Neural crest cell (in vitro differentiated cells): ENCODE measurements around the gene ZNF804B. TPM values are rescaled to one million over a fixed set of nuclear protein-coding genes. Genes with fewer than 3 reads are reported as not detected.

Experiments
- DNase-seq: peaks from one replicate; pipeline ENCODE4 v3.0.0; 2021; ENCODE audit warnings: low read depth, mixed read lengths, low spot score
- H3K27ac Mint-ChIP-seq: one replicate; pipeline ENCODE4 v1.8.0; 2021; ENCODE audit warnings: mild to moderate bottlenecking, mixed read lengths; ENCODE audit not compliant: unreplicated experiment
- H3K27me3 Mint-ChIP-seq: 2 replicates; pipeline ENCODE4 v1.8.0; 2021; ENCODE audit warnings: low read depth, mild to moderate bottlenecking, mixed read lengths
- H3K36me3 Mint-ChIP-seq: 2 replicates; pipeline ENCODE4 v1.8.0; 2021; ENCODE audit warnings: low read depth, mild to moderate bottlenecking, mixed read lengths
- H3K4me1 Mint-ChIP-seq: 2 replicates; pipeline ENCODE4 v1.8.0; 2021; ENCODE audit warnings: mixed read lengths
- H3K4me3 Mint-ChIP-seq: one replicate; pipeline ENCODE4 v1.8.0; 2021; ENCODE audit warnings: mild to moderate bottlenecking, mixed read lengths
- H3K9me3 Mint-ChIP-seq: 2 replicates; pipeline ENCODE4 v1.8.0; 2021; ENCODE audit warnings: mixed read lengths
- total RNA-seq: library from RNA; stranded (reverse); gene quantifications from 2 replicates; pipeline ENCODE4 v1.2.1, GENCODE V29; 2021
- TF ChIP-seq, protein P1 (sequence below): fragments of 200-600 bp; sonication (generic); conservative IDR thresholded peaks from 2 replicates; pipeline ENCODE4 v1.5.0; 2021; ENCODE audit warnings: antibody characterized with exemption, mild to moderate bottlenecking

Gene ZNF804B
- total RNA-seq, 1 donor from 2014 or later: not detected

DNA sequence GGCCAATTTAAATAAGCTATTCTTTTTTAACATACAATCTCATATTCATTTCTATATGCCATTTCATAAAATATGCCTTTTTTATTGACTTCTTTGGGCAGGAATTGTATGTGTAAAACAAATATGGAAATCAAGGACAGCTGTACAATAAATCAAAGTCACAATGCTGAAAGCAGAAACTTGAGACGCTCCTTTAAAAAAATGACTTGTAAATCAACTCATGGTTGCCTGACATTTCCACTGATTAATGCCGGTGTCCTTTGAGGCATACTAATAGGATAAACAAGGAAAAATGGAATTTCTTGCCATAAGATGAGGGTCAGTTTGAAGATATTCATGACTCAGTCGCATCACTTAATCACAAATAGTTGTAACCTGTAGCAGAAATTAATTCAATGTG, 283.4 kb downstream of the ZNF804B start:
- Mint-ChIP-seq H3K9me3 (peaks cover 5% of the 10 kb centered on the region), H3K27ac (no peak overlapping the region), H3K4me3 (no peak overlapping the region), H3K27me3 (no peaks in the 10 kb centered on the region), H3K4me1 (no peaks in the 10 kb centered on the region), H3K36me3 (peaks cover 2% of the 10 kb centered on the region)
- TF ChIP-seq, protein P1, sequence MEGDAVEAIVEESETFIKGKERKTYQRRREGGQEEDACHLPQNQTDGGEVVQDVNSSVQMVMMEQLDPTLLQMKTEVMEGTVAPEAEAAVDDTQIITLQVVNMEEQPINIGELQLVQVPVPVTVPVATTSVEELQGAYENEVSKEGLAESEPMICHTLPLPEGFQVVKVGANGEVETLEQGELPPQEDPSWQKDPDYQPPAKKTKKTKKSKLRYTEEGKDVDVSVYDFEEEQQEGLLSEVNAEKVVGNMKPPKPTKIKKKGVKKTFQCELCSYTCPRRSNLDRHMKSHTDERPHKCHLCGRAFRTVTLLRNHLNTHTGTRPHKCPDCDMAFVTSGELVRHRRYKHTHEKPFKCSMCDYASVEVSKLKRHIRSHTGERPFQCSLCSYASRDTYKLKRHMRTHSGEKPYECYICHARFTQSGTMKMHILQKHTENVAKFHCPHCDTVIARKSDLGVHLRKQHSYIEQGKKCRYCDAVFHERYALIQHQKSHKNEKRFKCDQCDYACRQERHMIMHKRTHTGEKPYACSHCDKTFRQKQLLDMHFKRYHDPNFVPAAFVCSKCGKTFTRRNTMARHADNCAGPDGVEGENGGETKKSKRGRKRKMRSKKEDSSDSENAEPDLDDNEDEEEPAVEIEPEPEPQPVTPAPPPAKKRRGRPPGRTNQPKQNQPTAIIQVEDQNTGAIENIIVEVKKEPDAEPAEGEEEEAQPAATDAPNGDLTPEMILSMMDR: no peak
- no peak for DNase-seq

DNA sequence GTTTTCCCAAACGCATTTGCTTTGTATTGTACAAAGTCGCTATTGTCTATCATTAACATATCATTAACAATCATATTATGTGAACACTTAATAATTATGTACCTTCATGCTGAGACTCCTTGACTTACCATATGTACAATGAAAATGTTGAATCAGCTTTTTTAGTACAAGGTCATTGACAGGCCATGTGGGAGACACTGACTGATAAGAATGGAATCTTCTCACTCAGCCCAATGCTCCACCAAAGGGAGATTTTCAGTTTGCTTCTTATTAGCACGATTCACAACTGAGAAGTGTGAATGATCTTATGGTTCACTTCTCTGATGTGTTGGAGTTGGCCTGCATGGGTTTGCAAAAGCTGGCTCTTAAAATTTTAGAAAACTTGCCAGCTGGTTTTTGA, 289.5 kb downstream of the ZNF804B start:
- no peaks in the 10 kb centered on the region for H3K27me3 Mint-ChIP-seq
- H3K4me3 Mint-ChIP-seq: no peak overlapping the region
- peaks cover 5% of the 10 kb centered on the region for H3K9me3 Mint-ChIP-seq
- H3K27ac Mint-ChIP-seq: no peak overlapping the region
- DNase-seq: no peak
- TF ChIP-seq, protein P1: no peak
- H3K36me3 Mint-ChIP-seq: peaks cover 2% of the 10 kb centered on the region
- H3K4me1 Mint-ChIP-seq: no peaks in the 10 kb centered on the region

DNA sequence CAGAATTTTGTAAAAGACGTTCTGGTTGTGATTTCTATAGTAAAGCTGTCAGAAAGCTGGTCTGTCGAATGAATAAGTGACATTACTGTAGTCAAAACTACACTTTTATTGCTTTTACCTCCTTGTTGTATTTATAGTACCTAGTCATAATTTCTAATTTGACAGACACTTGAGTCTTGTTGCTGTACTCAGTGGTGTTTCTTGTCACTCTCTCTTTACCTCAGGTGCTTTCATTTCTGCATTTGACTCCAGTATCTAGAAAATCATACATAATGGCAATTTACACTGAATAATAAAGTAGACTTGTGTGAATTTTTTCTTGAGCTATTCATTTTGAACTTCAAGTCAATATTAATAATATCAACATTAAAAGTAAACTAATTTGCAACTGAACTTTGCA, 293.6 kb downstream of the ZNF804B start:
- no peaks in the 10 kb centered on the region for H3K4me1 Mint-ChIP-seq
- H3K27me3 Mint-ChIP-seq: no peaks in the 10 kb centered on the region
- TF ChIP-seq, protein P1: no peak
- no peak for DNase-seq
- H3K9me3 Mint-ChIP-seq: peaks cover 2% of the 10 kb centered on the region
- no peak overlapping the region for H3K27ac Mint-ChIP-seq
- H3K4me3 Mint-ChIP-seq: no peak overlapping the region
- no peaks in the 10 kb centered on the region for H3K36me3 Mint-ChIP-seq

DNA sequence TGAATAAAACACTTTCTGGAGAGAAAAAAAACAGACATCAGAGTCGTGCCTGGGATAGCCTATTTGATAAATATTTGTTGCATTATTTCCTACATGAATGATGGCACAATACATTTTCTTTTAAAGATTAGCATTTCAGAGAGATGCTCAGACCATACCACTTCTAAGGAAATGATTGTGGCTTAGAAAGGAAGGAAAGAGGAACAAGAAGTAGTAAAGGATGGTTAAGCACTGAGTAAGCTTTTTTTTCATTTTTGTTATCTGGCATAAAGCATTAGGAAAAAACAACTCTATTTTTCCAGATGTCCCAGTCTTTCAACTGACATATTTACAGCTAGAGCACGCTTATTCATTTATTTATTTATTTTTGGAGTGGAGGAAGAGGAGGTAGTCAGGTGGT, 294.9 kb downstream of the ZNF804B start:
- Mint-ChIP-seq H3K36me3 (no peaks in the 10 kb centered on the region), H3K27ac (no peak overlapping the region), H3K4me3 (no peak overlapping the region), H3K9me3 (peaks cover 4% of the 10 kb centered on the region), H3K4me1 (no peaks in the 10 kb centered on the region), H3K27me3 (no peaks in the 10 kb centered on the region)
- DNase-seq: no peak
- TF ChIP-seq, protein P1: no peak

DNA sequence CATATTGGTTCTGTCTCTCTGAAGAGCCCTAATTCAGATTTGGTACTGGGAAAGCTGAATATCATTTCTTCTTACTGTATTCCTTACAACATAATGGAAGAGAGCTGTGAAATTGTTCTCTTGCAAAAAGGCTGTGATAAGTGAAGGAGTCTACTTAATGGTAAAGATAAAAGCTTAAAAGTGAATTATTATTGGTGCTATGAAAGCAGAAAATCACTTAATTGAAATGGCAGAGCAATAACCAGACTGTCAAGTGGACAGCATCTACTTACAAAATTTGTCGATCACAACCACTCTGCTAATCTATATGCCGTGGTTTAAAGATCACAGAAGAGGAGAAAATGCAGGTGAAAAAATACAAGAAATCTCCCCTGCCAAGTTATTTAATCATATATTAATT, 300.7 kb downstream of the ZNF804B start:
- no peak overlapping the region for H3K27ac Mint-ChIP-seq
- H3K9me3 Mint-ChIP-seq: peaks cover 2% of the 10 kb centered on the region
- no peaks in the 10 kb centered on the region for H3K4me1 Mint-ChIP-seq
- TF ChIP-seq, protein P1: no peak
- no peak for DNase-seq
- H3K27me3 Mint-ChIP-seq: no peaks in the 10 kb centered on the region
- H3K36me3 Mint-ChIP-seq: no peaks in the 10 kb centered on the region
- H3K4me3 Mint-ChIP-seq: no peak overlapping the region

DNA sequence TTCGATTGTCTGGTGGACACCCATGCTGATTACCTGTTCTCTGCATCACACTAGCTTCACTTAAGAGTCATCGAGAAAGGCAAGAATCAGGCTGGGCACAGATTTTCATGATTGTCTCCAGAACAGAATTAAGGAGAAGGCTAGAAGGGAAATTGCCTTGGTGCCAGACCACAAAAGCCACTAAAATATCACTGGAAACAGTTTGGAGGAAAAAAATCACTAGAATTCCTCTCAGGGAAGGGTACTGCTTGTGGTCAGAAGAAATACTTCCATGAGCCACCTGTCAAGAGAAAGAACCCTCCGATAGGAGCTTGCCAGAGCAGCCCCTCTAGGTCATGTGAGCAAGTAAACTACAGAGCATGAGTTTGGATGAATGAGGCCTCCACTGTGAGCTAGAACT, 305.3 kb downstream of the ZNF804B start:
- Mint-ChIP-seq H3K4me1 (no peaks in the 10 kb centered on the region), H3K36me3 (no peaks in the 10 kb centered on the region), H3K27me3 (no peaks in the 10 kb centered on the region), H3K27ac (no peak overlapping the region), H3K9me3 (no peaks in the 10 kb centered on the region), H3K4me3 (no peak overlapping the region)
- TF ChIP-seq, protein P1: no peak
- DNase-seq: no peak
